COLO668 (cell line): Measurements from ENCODE around the gene KCNAB1.
"Not testable (repeated sequence)": the region's sequence is repeated elsewhere in the genome, so short reads cannot be mapped to it uniquely, and the experiment has no call there.

Experiments
- DNase-seq: peaks from one replicate; lab custom pipeline; 2025; ENCODE audit not compliant: unreplicated experiment; lab: John Stamatoyannopoulos, UW

Gene KCNAB1

DNA sequence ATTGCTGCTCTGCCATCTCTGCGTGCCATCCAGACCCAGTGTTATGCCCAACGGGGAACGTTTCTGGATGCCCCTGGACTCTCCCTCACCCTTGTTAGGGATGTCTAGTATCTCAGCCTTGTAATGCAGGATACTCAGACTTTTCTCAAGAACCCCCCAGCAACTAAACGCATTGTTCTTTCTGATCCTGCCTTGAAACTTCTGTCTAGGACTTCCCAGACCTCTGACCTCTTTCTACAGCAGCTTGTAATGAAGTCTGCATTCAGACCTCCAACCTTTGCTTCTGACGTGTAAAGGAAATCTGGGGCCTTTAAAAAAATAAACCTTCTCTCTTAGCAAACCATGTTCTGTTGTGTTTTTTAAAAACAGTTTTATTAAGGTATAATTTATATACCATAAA, 139.5 kb downstream of the KCNAB1 start:
- no peak for DNase-seq

GRCh38 chr3:156260331-156260730, 140.0 kb downstream of the KCNAB1 start:
- no peak for DNase-seq

GRCh38 chr3:156264771-156265170, 144.4 kb downstream of the KCNAB1 start:
- no peak for DNase-seq

DNA sequence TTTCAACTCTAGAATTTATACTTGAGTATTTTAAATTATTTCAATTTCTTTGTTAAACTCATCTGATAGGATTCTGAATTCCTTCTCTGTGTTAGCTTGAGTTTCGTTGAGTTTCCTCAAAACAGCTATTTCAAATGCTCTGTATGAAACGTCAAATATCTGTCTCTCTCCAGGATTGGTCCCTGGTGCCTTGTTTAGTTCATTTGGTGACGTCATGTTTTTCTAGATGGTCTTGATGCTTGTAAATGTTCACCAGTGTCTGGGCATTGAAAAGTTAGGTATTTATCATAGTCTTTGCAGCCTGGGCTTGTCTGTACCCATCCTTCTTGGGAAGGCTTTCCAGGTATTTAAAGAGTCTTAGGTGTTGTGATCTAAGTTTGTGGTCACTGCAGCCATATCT, 151.1 kb downstream of the KCNAB1 start:
- no peak for DNase-seq

GRCh38 chr3:156271995-156272719, 151.8 kb downstream of the KCNAB1 start:
- DNase-seq = no peak

GRCh38 chr3:156273111-156273694, 152.8 kb downstream of the KCNAB1 start:
- DNase-seq = no peak

DNA sequence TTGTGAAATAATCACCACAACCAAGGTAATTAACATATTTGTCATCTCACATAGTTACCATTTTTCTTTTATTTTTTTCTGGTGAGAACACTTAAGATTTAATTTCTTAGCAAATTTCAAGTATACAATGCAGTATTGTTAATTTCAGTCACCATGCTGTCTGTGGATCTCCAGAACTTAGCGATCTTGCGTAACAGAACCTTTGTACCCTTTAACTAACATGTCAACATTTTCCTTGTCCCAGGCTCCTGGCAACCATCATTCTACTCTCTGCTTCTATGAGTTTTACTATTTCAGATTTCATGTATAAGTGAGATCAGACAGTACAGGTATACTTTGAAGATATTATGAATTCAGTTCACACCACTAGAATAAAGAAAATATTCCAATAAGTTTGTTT, 154.4 kb downstream of the KCNAB1 start:
- DNase-seq = no peak

- not testable (repeated sequence) for DNase-seq
These were observed 164.3 kb downstream of the KCNAB1 start for GRCh38 chr3:156284637-156285036.

DNA sequence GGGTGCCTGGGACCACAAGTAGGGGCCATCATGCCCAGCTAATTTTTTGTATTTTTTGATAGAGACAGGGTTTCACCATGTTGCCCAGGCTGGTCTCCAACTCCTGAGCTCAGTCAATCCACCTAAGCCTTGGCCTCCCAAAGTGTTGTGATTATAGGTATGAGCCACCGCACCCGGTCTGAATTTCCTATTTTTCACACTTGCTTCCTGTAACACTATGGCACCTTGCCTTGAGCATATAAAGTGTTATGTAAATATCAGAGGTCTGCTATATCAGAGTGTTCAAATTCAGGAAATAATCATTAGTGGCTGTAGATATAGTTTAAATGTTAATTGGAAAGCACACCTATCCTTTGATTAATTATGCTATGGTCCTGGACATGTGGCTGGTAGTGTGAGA, 165.2 kb downstream of the KCNAB1 start:
- DNase-seq = no peak

DNA sequence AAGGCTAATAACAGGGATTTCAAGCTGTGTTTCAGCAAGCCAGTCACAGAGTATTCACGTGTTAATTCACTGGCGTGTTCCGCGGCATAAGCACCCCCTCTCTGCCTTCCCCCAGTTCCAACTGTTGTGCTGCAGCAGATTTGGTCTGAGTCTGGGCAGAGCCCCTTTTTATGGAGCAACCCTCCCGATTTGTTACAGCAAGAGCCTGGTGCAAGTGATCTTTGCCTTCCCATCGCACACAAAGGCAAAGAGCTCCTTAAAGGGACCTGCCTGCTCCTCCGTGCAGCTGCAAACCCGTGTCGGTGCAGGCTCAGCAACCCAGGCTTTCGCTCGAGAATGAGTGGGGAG, 170.5 kb downstream of the KCNAB1 start:
- DNase-seq = no peak

DNA sequence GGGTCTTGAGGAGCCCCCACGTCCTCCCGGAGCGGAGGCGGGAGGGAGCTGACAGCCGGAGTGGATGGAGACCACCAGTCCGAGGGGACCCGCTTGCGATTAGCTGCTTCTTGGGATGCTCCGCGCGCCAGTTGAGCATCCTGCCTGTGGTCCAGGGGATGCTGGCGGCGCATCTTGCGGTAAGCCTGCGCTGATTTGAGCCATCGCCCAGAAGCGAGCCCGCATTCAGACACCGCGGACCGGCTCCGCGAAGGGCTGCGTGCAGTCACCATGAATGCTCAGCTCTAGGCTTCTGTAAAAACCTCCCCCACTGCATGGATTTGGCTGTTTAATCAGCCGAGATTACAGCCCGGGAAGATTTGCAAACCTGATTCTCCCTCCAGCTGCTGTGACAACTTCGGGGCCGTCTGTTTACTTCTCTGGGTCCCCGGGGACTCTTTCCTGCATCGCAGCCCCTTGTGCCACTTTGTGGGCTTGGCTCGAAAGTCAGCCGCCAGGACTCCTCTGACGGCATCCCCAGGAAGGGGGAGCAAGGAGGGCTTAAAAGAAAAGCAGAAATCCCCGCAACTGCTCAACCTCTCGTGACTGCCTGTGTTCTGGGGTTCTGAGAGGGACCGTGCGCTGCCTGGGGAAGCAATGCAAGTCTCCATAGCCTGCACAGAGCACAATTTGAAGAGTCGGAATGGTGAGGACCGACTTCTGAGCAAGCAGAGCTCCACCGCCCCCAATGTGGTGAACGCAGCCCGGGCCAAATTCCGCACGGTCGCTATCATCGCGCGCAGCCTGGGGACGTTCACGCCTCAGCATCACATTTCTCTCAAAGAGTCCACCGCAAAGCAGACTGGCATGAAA, 171.1 kb downstream of the KCNAB1 start:
- DNase-seq = no peak

GRCh38 chr3:156293566-156293965, 173.2 kb downstream of the KCNAB1 start:
- no peak for DNase-seq

GRCh38 chr3:156297582-156297981, 177.2 kb downstream of the KCNAB1 start:
- no peak for DNase-seq

DNA sequence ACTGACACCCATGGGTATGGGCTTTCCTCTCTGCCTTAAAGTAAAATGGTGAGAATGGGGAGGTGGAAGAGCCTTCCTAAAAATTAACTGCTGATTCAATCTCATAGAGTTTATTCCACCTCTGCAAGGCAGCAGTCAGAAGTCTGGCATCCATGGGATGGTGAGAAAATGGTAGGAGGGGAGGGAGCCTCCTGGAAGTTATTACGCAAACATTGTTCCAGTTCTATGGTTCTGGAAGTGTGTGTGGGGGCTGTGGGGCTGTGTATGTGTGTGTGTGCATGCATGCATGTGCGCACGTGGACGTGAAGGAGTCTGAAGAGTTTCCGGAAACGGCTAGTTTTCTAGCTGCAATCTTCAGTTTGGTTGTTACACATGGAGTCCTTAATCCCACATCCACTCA, 177.6 kb downstream of the KCNAB1 start:
- no peak for DNase-seq

DNA sequence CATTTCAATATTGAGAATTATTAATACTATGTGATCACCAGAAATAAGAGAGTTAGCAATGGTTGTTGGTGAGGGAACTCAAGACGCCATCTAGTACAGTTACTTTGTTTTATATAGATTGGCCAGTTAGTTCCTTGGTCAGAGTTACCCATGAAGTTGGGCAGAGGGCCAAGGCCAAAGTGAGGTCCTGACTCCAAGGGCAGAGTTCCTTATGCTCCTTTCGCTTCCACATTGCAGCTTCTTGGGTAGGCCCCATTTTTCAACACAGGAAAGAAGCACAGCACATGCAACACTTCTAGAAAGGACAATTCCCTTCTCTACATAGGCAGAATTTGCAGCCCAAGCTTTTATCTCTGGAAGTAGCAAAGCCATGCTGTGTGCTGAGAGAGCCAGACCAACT, 178.6 kb downstream of the KCNAB1 start:
- no peak for DNase-seq

DNA sequence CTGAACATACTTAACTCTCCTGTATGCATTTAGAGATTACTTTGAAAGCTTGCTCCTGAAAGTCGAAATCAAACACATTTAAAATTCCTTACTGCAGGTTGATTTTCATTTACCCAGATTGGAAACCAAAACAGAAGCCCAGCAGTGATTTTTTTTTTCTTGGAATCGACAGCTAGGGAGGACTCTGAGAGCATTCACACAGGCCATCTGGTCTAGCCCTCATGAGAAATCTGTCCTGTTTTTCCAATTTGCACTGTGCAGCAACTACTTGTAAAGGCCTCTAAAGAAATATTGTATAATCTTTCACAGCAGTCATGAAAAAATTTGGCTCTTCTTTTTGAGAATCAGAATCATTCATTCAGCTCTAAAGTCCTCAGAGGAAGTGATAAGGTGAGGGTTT, 179.2 kb downstream of the KCNAB1 start:
- no peak for DNase-seq

DNA sequence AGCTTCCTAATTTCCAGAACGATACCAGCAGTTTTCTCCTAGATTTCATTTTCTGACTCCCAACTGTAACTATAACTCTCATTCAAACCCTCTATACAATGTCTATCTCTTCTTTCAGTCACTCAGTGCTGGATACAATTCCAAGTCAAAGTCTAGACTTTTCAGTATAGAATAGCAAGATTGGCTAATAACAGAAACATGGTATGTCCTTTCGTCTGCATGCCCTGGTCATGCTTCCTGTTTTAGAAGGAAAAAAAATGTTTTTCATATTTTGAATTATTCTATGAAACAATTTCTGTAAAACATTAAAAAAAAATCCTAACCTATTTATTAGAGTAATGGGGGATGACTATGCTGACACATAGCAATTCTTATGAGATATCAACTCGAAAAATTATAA, 180.0 kb downstream of the KCNAB1 start:
- no peak for DNase-seq

DNA sequence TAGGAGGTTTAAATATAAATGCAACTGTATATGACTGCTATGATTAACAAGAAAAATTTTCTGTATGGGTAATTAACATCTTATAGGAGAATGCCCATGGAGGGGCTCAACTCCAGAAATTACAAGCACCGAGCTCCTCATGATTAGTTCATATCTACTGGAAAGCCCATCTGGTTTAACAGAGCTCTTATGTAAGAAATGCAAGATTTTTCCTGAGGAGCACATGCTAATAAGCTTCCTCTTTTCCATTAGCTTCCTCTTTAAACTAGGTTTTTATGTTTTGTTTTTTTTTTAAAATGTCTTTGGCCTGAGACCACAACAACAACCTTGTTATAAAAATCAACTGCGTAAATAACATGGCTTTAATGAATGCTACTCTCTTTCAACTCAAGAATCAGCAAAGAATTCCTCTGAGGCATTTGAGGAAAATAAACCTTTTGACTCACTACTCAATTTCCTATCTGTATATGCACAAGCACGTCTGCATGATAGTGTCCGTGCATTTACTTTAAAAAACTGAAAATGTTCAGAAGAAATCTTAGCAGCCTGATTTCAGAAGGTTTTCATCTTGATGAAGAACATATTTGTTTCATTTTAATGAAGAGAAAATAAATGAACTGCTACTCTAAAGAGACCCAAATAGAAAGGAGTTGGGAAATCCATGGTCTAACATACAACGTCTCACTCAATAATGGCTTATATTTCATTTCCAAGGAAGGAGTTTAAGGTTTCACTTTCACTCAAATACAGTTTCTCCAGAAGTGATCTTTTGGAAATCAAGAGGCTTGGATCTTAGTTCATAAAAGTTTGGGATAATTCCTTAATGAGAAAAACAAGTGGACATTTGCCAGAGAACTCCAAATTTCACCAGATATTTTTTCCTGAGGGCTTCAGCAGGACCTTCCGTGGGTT, 180.8 kb downstream of the KCNAB1 start:
- DNase-seq = no peak

DNA sequence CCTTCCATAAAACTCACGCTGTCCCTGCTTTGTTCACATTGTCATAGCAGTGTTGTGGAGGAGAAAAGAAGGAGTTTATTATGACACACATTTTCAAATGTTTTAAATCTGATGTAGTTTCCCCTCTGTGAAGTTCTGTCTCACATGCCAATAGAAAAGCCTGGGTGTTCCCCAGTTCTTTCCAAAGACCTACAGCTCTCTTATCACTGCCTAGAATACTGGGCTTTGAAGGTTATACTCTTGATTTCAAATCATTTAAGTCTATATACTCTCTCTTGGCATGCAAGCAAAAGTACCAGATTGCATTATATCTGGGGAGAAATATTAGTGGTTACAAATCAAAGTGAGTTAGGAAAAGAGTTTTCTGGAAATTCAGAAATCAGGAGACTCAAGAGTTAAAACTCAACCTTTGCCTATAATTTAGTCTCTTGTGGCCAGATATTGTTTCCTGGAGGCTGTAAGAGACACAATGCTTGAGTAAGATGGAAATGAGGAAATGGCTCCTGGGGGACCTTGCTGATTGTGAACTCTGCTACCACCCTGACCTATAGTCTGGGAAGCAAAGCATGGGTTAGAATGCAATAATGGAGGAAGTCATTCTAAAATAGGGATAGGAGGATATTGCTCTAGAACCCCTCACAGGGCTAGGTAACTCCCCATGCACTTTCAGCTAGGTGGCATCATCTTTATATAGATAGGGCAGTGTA, 182.8 kb downstream of the KCNAB1 start:
- DNase-seq = no peak

GRCh38 chr3:156304406-156304805, 184.0 kb downstream of the KCNAB1 start:
- DNase-seq = no peak

GRCh38 chr3:156305672-156306071, 185.3 kb downstream of the KCNAB1 start:
- DNase-seq = no peak
